Mucosa of gallbladder (tissue), 1 donor: ENCODE measurements around the gene ZBTB7C. TPM values are rescaled to one million over a fixed set of nuclear protein-coding genes. Genes with fewer than 3 reads are reported as not detected.
"Not testable (repeated sequence)": the region's sequence is repeated elsewhere in the genome, so short reads cannot be mapped to it uniquely, and the experiment has no call there.

Experiments used
- DNase-seq: peaks from one replicate; pipeline ENCODE4 v3.0.0-alpha.2; 2020; ENCODE audit warnings: low spot score
- total RNA-seq: library from RNA; stranded (reverse); gene quantifications from one replicate; pipeline ENCODE4 v1.2.1, GENCODE V29; 2021
- donor health status: DM: no; HTN: no; CAD: no.

The ZBTB7C gene
- total RNA-seq = 24.1 TPM

DNA sequence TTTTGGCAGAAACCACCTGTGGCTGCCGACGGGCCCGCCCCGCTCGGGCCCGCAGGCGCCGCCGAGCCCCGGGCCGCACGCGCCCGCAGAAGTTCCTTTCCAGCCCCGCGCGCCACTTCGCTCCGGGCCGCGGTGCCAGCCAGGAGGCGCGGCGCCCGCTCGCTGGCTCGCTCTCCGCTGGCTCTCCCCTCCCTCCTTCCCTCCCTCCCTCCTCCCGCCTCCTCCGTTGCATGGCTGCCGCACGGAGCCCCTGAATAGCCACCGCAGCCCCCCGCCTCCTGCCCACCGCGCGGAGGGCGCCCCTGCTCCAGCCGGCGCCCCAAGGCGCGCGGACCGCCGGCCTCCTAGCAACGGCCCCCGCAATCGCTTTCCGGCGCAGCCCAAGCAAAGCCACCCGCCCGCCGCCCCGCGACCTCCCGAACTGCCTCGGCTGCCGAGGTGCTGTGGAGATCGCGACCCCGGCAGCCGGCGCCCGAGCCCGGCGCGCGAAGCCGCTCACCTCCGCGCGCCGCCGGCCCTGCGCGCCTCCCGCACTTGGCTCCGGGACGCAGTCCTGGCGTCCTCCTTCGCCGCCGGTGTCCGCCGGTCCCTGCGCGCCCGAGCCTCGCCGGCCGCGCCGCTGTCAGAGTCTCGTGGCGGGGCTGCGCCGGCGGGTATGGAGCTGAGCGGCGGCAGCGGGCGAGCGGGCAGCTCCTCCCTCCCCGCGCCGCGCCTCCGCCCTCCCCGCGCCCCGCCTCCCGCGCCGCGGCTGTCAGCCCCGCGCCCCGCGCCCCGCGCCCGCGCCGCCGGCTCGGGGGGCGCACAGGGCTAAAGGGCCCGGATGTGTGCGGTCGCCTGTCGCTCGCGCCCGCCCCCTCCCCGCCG is at the start of gene ZBTB7C:
TSS of gene ZBTB7C (minus strand) at position 657 of the 864 bp plus-strand sequence.
- DNase-seq = no peak

DNA sequence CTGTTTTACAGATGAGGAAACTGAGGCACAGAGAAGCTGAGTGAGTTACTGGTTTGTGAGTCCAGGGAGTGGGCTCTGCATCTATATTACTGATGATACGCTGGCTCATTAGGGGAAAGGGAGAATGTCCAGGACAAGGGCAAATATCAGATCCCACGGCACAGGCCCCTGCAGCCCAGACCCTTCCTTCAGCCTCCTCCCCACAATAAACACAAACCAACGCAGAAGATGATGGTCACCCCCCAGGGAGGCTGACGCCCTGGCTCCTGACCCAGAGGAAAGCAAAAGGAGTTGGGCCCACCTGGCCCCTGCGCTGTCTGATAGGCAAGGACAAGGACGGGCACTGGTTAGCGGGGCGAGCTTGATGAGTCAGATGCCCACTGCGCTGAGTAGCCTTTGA is 47.7 kb upstream of the ZBTB7C start:
- DNase-seq = no peak

DNA sequence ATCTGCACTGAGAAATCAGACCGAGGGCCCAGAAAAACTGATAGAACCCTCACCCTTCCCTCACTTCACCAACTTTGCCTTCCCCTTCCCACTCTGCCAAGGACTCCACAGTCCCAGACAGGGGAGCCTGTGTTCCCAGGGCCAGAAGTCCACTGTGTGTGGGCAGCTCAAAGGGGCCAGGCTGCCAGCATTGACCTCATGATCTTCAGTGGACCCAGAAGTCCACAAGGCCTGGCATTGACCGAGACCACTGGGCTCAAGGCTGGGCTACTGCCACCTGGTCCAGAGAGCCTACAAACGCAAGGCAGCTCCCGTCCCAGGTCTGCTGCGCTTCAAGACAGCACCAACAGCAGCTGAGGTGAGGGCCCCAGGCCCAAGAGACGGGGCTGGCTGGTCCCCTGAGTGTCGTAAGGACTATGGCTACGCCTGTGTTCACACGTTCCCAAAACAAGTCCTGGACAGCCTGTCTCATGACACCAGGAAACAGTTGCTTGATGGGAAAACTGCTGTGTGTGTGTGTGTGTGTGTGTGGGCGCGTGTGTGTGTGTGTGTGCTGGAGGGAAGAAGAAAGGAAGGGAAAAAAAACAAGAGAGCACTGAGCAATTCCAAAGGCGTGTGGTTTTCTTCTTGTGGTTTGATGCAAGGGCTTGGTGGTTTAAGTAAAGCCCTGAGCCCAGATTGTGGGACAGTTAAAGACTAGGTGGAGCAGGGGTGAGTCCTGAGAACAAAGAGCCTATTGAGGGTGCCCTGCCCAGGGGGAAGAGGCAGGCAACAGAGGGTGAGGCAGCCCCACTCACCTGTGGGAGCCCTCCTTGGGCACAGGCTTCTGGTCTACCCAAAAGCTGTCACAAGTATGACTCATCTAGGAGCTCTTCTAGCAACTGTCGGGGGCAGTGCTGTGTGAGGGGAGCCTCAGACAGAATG is 46.6 kb upstream of the ZBTB7C start:
- no peak for DNase-seq

DNA sequence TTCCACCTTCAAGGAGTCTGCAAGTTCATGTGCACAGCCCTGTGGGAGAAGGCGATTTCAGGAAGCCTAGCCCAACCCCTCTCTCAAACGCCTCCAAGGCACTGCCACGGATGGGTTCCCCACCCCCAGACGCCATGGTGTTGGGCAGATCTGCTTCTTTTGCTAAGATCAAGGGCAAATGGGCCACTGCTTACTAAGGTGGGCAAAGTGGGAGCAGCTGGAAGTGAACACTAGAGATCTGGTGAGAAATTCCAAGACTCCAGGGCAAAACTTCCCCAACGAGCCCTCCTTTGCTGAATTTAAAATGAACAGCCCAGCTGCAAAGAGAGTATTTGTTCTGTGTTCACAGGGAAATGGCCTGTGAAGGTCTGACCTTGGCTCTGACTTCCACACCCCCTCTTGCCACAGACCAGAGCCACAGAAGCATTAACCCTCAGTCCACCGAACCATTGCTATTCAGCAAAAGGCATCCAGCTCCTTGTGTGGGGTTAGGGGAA is 45.1 kb upstream of the ZBTB7C start:
- no peak for DNase-seq

DNA sequence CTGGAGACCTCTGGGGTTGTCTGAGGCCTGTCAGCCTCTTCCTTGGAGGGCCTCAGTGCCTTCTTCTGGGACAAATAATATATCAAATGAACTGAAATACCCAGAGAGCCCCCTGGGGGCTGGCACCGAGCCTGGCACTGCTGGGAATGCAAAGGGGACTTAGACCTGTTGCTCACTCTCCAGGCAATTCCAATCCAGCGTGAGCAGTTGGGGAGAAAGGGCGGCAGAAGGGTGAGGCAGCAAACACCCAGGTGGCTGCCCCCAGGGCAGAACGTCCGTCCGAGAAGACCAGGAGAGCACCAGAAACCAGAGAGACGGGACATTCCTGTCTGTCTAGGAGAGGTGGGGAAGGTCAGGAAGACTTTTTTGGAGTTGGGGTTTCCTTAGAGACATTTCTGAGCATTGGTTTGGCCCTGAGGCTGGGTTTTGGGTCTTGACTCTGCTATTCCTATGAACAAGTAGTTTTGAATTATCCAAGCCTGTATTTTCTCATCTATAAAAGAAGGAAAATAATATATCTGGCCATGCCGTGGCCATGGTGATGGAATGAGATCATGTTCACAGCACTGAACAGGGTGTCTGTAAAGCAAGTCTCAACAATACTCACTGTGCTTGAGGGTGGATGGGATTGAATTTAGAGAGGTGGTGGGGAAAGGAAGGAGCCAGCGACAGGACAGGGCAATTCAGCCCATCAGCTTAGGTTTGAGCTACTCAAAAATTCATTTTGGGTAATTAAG is 44.3 kb upstream of the ZBTB7C start:
- no peak for DNase-seq

DNA sequence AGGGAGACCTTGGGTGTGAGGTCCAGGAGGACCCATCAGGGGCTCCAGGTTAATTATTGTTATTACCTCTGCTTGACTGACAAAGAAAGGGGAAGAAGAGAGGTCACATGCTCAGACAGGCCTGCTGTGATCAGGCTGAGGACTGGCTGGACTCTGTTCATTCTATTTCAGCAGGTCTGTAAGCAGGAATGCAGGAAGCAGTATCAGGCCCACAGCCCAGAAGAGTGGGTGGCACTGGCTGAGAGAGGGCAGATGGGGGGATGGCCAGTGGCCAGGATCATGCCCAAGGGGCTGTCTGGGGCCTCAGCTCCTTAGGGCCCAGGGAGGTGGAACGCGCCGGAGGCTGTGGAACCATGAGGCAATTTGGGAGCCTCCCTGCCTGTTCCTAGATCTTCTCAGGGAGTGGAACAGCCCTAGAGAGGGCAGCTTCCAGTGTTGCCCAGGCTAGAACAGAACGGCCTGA is 43.7 kb upstream of the ZBTB7C start:
- no peak for DNase-seq

DNA sequence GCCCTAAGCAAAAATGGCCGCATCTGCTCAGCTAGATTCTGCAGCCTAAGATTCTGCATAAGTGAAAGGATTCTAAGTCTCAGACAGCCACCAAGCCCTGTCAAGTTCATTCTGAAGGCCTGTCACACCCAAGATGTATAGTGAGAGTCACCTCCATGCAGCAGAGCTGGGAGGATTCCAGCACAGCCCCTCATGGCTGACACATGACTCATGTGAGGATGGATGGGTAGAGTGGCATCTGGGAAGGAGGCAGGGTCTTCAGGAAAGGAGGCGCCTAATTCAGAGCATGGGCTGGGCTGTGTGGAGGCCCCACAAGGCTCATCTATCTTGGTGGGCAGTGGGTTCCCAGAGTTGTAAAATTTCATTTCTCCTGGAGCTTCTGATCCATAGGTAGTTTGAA is 41.5 kb upstream of the ZBTB7C start:
- no peak for DNase-seq

DNA sequence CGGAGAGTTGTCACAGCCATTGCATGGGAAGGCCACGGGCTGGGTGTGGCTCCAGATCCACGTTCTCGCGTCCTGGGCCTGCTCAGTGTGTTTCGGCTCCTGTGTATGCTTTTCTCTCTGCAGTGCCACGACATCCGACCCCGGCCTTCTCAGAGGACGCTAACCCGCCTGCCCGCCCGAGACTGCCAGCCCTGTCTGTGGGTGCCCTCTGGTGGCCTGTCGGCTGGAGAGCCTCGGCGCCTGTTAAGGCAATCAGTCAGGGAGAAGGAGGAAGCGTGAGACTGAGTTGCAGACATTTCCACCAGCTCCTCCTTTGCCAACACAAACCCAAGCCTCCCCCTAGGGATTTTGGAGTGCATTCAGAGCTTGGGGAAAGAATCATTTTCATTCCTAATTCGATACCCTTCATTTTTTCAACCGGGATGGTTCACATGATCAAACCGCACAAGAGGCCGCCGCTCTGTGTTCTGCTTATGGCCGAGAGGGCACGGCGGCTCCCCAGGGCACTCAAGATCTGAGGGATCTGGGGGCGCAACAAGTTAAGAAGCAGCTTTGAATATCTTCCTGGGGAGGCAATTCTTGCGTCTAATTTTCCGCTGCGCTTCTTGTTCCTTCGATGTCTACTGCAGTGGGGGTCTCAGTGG is 37.5 kb upstream of the ZBTB7C start:
- peak; percentile 80 for DNase-seq

DNA sequence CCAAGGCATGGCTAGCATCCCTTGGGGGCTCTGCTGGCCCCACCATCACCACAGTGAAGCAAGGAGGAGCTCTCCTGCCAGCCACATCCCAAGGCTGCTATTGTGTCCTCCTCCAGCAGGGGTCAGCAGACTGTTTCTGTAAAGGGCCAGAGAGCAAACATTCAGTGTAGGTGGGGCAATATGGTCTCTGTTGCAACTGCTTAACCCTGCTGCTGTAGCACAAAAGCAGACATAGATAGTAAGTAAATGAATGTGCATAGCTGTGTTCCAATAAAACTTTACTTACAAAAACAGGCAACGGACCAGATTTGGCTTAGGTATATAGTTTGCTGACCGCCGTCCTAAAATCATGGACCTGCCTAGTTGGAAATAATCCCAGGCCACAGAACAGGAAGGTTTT is 36.4 kb upstream of the ZBTB7C start:
- peak; percentile 83 for DNase-seq

DNA sequence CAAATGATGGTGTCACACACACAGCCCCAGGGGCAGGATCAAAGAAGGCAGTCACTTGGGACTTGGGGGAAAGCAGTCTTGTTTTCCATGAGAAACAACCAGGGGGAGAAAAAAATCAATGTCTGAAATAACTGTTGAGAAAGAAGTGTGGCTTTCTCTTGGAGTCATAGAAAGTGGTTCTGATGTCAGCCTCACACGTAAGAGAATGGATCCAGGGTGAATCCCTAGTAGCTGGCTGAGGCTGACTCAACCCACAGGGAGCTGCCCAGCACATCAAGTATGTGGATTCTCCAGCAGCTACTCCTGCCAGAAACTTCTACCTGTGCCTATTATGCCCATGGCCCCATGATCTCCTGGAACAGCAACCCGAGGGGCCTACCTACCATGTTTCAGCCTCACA is 33.6 kb upstream of the ZBTB7C start:
- DNase-seq = no peak

DNA sequence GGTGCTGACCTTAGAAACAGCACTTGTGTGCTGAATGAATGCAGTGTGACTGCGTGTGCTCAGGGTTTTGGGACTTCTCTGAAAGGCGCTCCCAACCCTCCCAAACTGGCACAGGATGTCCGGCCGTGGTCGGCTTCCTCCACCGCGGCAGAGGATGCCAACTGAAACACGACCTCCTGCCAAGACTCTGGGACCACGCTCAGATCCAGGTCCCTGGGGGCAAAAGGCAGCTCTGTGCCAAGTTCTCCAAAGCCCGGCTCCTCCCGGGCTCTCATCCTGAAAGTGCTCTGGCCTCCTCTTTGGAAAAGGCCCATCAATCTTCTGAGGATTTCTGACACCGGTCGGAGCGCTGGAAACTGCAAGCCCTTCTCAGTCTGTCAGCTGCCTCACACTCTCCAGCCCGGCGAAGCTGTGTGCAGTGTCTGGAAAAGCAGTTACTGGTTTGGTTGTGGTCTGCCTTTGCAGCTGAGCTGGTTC is 32.3 kb upstream of the ZBTB7C start:
- no peak for DNase-seq

DNA sequence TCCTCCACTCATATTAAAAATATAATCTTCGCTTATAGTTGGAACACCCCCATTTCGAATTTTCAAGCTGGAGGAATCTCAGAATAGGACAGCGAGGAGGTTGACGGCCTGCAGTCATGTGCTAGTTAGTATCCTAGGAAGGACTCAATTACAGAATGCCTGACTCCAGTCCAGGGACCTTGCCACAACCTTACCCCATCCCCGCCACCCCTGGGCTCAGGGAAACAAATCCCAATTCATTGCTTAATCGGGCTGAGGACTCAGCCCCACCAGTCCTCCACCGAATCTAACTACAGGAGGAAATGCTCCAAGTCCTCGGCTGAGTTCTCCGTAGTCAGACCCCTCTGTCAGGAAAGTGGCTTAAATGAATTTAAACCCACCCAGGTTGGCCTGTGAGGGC is 31.7 kb upstream of the ZBTB7C start:
- DNase-seq = no peak

DNA sequence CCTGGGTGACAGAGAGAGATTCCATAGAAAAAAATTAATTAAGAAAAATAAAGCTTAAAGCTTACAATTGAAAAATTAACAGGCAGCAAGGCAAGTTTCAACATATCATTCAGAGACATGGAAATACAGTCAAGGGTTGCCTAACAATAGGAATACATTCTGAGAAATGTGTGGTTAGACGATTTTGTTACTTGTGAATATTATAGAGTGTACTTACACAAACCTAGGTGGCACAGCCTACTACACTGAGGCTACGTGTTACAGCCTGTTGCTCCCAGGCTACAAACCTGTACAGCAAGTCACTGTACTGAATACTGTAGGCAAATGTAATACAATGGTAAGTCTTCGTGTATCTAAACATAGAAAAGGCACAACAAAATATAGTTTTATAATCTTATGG is 27.7 kb upstream of the ZBTB7C start:
- DNase-seq = no peak

DNA sequence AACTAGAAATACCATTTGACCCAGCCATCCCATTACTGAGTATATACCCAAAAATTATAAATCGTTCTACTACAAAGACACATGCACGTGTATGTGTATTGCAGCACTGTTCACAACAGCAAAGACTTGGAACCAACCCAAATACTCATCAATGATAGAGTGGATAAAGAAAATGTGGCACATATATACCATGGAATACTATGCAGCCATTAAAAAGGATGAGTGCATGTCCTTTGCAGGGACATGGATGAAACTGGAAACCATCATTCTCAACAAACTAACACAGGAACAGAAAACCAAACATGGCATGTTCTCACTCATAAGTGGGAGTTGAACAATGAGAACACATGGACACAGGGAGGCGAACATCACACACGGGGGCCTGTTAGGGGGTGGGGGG is 25.2 kb upstream of the ZBTB7C start:
- not testable (repeated sequence) for DNase-seq

DNA sequence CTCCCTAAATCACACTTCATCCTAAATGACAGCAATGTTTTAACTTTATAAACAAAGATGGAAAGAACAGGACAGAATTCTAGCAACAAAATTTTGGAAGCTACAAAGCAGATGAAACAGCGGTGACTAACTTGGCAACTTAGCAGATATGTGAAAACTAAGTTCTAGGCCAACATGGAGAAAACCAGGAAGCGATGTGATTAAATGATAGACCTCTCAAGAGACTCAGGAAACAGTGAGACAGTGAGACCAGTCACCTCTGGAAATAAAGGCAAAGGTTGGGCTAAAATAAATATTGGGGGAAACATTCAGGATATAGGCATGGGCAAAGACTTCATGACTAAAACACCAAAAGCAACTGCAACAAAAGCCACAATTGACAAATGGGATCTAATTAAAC is 24.4 kb upstream of the ZBTB7C start:
- DNase-seq = no peak

DNA sequence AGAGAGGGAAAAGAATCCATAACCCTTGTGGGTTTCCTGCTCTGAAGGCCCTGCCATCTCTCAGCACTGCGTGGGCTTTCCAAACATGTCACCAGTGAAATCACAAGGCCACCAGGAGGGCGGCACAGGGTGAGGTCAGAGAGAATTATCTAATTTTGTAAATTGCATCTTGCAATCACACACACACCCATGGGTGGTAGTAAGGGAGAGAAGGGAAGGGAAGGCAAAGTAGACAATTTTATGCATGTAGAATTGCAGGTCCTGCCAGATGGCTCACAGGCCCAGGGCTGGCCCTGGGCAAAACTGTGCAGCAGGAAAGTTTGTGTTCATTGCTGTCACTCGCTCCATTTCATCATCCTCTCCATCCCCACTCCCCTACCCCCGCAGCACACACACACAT is 21.0 kb upstream of the ZBTB7C start:
- DNase-seq = no peak

DNA sequence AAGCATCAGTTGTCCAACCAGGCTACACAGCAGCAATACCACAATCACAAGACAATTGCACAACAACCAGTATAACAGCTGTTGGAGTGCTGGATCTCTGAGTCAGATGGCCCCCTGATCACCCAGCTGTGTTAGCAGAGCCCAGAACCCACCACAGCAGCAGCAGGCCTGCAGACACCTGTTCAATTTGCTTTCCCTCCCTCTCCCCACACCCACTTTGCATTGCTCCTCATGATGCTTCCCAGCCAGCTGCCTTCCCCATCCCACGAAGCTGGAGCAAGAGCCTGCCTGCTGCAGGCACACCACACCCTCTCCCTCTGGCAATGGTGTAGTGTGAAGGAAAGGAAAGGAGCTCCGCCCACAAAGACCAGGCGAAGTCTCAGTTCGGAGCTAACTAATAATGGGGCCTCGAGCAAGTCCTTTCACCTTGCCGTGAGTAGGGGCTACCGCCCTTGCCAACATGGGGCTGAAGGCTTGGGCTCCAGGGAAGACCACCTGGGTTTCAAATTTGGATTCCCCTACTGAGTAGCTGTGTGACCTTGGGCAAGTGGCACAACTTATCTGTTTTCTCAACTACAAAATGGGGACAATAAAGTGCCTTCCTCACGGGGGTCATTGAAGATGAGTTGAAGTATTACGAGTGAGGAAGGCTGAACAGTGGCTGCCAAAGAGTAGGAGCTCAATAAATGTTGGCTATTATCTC is 19.4 kb upstream of the ZBTB7C start:
- DNase-seq = no peak

DNA sequence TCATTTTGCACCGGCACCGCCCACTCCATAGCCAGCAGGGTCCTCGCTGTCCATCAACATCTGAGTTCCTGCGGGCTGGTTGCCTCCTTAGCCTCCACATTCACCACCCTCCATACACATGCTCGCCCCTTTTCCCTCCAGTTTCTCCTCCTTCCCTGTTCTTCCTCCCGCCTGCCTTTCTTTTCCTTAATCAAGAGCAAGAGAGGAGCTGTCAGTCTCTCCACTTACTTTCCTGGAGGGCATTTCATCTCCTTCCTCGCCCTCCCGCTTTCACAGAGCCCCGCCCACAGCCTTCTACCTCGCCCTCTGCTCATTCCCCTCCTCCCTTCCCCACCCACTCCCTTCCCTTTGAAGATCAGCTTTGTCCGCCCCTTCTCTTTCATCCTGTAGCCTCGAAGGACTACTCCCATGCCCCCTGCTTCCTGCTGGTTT is 13.8 kb upstream of the ZBTB7C start:
- no peak for DNase-seq

DNA sequence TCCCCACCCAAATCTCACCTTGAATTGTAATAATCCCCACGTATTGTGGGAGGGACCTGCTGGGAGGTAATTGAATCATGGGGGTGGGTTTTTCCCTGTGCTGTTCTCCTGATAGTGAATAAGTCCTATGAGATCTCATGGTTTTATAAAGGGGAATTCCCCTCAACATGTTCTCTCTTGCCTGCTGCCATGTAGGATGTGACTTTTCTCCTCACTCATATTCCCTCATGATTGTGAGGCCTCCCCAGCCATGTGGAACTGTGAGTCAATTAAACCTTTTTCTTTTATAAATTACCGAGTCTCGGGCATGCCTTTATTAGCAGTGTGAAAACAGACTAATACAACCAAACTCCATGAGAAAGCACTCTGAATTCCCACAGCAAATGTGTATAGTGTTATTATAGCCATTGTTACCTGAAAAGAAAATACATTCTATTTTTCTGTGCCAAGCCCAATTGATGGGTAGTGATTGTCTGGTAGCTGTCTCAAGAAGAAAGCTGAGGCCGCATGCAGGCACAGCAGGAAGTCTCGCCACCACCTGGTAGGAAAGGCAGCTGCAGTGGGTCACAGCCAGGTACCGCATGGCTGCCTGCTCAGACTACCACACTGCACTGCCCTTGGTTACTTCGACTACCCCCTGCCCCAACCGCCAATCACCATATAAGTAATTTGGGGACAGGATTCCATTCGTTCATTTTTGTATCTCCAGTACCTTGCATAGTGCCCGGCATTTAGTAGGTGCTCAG is 10.3 kb upstream of the ZBTB7C start:
- DNase-seq = no peak
